ENCODE data around the gene WASF3.
A peak's percentile ranks its signal among the peaks of the same experiment; 100 is the strongest.

Gene WASF3

DNA sequence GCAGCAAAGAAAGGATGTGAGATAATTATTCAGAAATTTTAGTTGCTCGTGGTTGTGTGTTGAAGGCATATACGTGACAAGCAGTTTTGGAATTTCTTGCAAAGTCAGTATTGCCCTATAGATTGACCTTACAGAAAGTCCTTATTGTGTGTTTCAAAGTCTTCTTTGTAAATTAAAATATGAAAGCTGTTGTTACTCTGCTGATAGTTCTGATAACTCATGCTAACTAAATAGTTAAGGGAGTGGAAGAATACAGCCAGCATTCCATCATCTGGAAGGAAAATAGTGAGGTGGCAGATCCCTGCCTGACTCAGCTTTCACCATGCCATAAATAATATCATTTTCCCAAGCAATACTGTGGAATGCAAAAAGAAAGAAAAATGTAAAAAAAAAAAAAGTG is 27.2 kb downstream of the WASF3 start:
- DNase-seq = no peak
- intact Hi-C loops (cut with DNase I) = no loop called here

DNA sequence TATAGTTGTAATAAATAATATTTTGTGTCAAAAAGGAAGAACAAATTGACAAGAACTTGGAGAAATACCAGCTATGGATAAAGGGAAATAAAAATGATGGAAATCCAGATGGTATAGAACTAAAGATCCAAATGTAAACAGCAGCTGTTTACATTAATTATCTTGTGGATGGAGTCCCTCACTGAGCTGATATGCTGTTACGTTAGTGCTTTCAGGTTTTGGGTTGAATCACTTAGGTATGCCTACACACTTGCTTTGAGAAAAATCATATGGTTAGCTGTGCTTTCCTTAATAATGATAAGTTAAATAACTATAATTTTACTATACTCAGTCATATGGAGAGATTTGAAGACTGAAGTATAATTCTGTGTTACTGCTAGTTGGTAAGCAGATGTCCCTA is 27.7 kb downstream of the WASF3 start:
- intact Hi-C loops (cut with DNase I) = no loop called here
- DNase-seq = no peak

DNA sequence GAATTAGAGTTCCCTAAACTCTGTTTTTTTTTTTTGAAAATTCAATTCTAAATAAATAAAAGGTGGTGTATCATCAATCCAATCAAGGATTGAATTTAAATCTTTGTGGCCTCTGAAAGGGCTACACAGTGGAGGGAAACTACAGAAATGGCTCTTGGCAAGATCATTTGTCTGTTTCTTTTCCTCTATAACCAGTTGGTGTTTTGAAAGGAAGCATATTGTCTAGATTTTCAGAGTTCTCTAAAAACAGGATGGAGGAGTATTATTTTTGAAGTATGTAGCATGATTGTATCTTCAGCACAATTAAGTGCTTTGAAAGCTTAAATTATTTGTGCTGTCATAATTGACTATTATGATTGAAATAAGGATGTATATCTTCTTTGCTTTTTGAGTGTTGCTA is 29.8 kb downstream of the WASF3 start:
- no peak for DNase-seq
- intact Hi-C loops (cut with DNase I) = no loop called here

DNA sequence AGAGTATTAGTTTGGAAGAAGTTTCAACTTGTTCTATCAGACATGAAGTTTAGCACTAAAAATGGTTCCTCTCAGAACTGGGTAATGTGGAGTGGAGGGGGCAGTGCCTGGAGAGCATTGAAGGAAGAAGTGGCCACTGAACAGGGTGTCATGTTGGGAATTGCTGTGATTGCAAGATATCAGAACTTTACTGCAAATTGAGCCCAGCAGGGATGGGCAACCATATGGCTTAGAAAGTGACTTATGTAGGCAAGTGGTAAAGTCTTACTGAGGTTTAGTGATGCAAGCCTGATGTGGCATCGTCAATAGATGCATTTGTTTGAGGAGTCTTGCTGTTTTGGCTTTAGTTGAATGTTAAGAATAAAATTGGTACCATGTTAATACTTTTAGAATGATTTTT is 31.7 kb downstream of the WASF3 start:
- intact Hi-C loops (cut with DNase I) = no loop called here
- DNase-seq = no peak

DNA sequence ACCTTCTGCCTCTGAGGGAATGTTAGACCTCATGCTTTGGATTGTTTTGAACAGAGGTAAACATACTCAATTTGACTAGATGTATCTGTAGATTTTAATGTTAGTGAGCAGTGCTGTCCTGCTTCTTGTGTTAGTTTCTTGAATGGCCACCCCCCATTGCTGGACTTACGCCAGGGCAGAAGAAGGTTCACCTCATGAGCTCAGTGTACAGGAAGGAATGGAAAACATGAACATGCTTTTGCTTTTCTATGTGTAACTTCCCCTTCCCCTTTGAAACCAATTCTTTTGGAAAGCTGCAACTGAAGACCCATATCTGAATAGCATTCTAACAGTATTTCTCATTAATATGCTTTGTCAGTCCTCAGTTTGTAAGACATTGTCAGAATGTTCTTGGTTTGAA is 32.3 kb downstream of the WASF3 start:
- intact Hi-C loops (cut with DNase I) = no loop called here
- no peak for DNase-seq

DNA sequence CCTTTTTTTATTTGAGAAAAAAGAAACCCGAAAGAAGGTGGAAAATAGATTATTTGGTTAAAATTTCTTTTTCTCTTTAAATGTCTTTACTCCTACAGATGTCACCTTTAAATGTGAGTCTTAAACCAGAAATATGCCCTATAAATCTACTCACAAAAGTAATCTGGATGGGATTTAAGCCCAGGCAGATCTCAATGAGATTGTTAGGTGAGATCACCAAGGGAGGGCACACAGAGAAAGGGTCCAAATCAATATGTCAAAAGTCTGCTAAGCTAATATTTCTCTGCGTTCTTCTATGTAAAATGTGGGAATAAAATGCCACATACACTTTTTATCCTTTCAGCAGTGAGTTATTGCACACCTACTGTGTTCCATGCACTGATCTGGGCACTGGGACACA is 32.9 kb downstream of the WASF3 start:
- intact Hi-C loops (cut with DNase I) = no loop called here
- DNase-seq = no peak

DNA sequence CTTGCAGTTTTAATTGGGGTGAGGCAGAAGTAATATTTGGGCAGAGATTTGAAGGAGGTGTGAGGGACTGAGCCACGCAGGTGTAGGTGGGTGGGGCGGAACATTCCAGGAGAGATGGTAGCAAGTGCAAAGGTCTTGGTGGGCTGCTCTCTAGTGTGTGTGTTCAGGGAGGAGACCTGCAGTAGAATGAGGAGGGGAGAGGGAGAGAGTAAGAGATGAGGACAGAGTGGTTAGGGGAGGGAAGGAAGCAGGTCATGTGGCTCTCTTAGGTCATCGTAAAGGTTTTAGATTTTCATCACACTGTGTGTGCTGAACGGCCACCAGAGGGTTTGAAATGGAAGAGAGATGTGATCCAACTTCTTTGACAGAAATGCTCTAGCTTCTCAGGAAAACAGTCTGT is 33.5 kb downstream of the WASF3 start:
- intact Hi-C loops (cut with DNase I) = no loop called here
- no peak for DNase-seq

DNA sequence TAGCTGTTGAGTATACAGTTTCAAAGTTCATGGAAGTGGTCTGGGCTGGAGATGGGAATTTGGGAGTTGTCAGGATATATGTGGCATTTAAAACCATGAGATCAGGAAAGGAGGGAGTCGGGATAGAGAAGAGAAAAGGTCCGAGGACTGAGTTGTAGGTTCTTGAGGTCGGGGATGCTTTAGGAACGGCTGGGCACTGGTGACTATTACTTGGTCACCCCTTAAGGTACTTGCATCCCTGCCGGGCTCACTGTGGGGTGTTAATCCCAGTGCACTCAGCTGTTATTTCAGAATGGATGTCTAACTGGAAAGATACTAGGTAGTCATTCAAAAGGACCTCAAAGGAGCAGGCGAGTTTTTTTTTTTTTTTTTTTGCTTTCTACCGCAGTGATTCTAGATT is 34.2 kb downstream of the WASF3 start:
- DNase-seq = no peak
- intact Hi-C loops (cut with DNase I) = no loop called here

DNA sequence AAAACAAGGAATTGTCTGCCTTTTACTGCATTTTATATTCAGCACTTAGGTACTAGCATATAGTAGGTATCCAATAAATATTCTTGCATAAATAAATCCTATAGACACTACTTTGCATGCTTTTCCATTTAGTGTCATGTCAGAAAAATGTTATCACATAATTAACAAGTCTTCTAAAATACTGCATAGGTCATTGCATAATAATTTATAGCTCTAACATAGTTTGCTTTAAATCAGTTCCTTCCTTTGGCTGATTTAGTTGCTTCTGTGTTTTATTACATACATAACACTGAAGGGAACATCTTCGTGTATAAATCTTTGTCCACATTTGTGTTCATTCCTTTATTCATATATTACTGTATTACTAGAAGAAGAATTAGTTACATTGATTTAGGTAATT is 36.2 kb downstream of the WASF3 start:
- intact Hi-C loops (cut with DNase I) = no loop called here
- DNase-seq = no peak

DNA sequence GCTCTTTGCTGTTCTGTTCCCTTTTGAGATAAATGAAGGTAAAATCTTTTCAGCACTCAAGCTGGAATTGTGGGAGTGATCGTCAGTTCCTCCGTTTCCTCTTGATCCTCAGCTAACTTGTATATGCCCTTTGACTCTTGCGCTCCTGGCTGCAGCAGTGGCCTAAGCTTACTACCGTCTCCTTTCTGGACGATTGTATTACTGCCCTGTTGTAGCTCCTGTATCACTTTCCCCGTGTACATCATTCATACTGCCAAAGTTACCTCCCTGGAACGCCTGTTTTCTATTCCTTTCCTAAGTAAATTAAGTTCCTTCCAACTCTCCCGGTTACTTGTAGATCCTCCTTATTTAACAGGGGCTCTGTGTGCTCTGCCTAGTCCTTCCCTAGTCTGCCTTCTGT is 36.9 kb downstream of the WASF3 start:
- no peak for DNase-seq
- intact Hi-C loops (cut with DNase I) = no loop called here

DNA sequence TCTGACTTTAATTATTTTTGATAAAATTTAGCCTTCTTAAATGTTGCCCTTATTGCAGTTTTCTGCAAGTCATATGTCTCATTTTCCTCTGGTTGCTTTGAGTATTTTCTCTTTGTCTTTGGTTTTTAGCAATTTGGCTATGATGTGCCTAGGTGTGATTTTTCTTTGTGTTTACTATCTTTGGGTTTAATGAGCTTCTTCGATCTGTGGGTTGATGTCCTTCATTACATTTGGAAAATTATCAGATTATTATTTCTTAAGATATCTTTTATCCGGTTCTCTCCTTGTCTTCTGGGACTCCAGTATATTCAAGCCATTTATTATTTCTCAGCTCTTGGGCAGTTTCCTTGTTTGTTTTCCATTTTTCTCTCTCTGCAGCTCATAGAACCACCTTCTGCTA is 39.0 kb downstream of the WASF3 start:
- intact Hi-C loops (cut with DNase I) = no loop called here
- no peak for DNase-seq

DNA sequence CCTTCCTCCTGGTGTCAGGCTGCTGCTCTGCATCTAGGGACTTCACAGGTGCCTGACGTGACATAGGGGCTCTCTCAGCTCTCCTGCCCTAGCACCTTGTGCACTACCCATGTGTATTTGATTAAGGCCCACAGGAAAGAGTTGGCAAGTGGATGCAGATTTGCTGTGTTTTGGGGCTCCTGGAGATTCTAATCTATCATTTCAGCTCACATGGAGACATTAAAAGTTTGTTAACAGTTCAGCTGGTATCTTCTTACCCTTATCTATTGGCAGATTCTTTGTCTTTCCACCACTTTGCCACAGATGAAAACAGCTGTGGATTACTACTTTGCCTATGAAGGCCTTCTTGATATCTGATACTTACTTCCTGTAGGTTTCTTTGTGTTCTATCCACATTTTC is 41.9 kb downstream of the WASF3 start:
- DNase-seq = no peak

DNA sequence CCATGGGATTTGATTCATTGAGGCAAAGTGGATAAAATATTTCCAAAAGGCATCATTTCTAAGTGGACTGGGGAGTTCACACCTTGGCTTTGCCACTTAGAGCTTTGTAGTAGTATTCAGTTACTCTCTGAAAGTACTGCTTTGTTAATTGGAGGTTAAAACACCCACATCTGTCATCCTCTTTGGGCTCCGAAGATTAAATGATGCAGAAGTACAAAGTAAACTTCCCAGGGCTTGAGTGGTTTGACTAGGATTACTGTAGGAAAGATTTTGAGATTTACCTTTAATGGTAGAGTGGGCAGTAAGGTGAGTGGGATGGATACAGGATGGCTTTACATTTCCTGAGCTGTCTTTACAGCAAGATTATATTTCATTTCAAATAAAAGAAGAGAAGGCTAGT is 42.4 kb downstream of the WASF3 start:
- intact Hi-C loops (cut with DNase I) = no loop called here
- DNase-seq = no peak

More for the DNA sequence above, 41.9 kb downstream of the WASF3 start:
- intact Hi-C loops (cut with DNase I) = no loop called here

DNA sequence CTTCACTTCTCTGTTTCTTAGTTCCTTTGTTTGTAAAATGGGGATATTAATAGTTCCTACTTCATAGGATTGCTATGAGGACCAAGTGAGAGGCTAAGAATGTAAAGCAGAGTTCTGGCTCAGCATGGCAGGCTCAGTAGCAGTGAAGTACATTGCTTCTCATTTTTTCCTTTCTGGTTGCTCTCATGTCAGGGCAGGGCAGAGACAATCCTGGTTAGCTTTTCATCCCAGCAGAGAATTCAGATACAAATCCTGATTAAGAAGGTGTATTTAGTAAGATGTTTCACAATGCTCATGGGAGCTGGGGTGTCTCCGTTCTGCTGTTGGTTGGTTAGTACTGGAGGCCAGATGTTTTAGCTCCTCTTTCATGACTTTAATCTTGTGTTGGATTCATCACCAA is 42.9 kb downstream of the WASF3 start:
- no peak for DNase-seq
- intact Hi-C loops (cut with DNase I) = no loop called here

DNA sequence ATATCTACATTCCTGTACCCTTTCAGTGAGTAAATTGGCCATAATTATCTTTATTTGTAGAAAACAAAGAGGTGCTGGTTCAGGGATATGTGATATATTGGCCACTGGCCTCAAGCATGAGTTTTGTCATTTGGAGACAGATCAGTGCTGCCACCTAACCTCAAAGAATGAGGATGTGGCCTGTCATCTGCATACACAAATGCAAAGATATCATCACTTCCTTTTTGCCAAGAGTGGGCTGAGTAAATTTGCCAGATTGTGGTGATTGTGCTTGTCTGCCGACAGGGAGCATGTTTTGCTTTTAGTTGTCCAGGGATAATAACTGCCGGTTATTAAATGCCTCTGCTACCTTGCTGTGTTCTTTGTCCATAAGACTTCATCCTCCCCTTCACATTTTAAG is 44.2 kb downstream of the WASF3 start:
- intact Hi-C loops (cut with DNase I) = no loop called here
- no peak for DNase-seq

DNA sequence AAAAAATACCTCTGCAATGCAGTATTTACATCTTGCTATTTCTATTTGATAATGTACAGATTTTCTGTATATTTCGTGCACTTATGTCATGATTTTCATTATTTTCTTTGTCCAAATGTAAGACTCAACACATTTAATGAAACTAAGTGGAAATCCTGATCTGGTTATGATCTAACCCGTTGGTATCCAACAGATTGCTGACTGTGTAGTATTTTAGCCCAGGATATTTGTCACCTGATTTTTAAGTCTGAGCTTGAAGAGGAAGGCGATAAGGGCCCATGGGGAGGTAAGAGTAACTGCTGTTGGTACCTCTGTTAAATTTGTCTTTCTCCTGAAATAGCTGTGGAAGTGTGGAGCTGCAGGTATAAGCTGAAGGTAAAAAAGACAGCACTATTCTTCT is 45.3 kb downstream of the WASF3 start:
- intact Hi-C loops (cut with DNase I) = no loop called here
- DNase-seq = no peak

DNA sequence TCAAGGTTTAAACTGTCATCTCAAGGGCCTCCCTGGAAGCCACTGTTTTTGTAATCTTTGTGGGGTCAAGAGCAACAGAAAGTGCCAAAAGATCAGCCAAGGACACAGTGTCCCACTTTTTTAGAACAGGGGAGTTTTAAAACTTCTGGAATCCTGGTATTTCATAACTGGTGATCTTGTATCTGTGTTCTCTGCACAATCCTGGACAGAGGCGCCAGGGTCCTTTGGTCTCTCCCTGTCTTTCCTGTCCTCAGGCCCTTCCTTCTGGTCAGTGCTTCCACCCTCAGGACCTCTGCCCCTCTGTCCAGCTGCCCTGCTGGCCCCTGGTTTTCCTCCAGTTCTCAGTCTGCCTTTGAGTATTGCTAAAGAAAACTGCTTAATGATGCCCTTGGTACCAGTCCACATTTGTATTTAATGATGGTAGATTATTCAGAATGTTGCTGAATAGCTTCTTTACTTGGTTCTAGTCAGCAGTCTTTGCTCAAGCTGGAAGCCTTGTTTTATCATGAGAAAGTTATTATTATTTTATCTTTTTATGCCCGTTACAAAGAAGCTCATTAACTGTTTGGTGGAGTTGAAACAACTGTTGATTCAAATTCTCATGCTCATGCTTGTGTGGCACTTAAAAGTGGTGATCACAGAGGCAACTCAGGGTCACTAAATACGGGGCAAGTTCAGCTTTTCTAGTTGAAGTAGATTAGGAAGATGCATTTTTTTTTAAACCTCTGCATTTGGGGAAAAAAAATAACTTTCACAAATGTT is 47.5 kb downstream of the WASF3 start:
- intact Hi-C loops (cut with DNase I) = loop anchor here (5.0 kb wide), 1 partner anchor 48 kb away; the partner anchor contains the start of gene WASF3
- DNase-seq = peak in 4 of 10 donors; percentile 14 to 87 (median 52)

DNA sequence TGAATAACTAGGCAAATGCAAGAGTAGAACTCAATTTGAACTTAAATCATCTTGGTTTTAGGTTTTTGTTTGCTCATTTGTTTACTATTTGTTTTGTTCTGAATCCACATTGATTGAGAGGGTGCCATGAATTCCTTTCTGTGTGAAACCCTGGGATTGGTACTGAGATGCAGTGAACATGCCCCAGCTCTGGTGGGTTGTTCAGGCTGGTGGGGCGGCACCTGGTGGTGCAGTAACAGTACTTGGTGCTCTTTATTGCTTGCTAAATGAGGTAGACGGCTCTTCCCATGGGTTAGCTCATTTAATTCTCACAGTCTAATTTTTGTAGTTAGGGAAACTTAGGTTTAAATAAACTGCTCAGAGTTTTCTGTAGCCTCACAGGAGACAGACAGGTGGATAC is 48.4 kb downstream of the WASF3 start:
- DNase-seq = peak in 1 of 10 donors; percentile 11
- intact Hi-C loops (cut with DNase I) = loop anchor here (5.0 kb wide), 1 partner anchor 49 kb away; the partner anchor contains the start of gene WASF3

DNA sequence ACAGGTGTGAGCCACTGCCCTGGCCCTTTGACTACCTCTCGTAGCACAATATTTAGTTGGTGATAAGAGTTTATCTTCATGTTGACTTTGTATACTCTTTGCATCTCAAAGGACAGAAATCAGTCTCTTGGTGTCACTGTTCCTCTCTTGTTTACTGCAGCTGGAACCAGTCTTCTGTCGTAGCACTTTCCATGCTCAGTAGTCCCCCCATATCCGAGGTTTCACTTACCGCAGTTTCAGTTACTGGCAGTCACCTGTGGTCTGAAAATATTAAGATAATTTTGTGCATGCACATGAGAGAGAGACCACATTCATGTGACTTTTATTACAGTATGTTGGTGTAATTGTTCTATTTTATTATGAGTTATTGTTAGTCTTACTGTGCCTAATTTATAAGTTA is 49.1 kb downstream of the WASF3 start:
- DNase-seq = no peak
- intact Hi-C loops (cut with DNase I) = loop anchor here (5.0 kb wide), 1 partner anchor 49 kb away; the partner anchor contains the start of gene WASF3

DNA sequence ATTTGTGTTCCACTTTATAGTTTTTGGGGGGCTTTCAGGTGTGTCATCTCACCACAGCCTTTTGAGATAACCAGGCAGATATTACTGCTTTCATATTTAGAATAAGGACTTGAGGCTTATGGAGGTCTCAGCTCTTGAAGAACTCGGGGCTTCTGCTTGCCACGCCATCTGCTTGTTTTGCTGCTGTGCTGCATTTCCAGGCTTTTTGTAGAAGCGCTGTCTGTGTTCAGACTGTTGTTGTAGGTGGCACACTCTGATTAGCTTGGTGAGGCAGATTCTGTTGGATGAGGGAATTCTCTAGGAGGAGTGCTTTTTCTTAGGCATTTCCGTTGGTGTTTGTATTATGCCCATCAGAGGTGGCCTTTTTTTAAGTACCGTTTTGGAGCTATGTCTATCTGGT is 57.2 kb downstream of the WASF3 start:
- DNase-seq = peak in 2 of 10 donors; percentile 22 to 80
- intact Hi-C loops (cut with DNase I) = no loop called here

DNA sequence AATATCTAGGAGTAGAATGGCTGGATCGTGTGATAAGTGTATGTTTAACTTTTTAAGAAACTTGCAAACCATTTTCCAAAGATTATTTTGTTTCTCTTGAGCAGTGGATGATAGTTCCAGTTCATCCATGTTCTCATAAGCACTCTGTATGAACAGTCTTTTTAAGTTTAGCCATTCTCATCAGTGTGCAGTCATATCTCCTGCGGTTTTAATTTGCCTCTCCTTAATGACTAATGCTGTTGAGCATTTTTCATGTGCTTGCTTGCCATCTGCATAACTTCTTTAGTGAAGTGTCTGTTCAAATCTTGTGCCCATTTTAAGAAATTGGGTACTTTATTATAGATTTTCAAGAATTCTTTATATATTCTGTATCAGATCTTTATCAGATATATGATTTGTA is 58.6 kb downstream of the WASF3 start:
- DNase-seq = no peak
- intact Hi-C loops (cut with DNase I) = no loop called here

DNA sequence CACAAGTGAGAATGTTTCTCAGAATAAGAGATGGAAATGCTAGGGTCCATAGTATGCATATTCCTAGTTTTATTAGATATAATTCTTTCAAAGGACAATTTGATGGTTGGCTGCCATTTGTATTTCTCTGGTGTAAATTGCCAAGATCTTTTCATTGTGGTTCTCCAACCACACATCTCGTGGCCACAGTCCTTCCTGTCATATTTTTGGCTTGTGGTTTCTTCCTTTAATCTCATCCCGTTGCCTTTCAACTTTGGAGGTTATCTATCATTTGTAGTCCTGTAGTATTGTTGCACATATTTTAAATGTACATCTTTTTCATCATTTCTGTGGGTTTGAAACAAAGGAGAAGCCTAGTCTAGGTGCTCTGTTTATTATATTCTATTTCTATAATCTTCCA is 61.2 kb downstream of the WASF3 start:
- no peak for DNase-seq
- intact Hi-C loops (cut with DNase I) = no loop called here

DNA sequence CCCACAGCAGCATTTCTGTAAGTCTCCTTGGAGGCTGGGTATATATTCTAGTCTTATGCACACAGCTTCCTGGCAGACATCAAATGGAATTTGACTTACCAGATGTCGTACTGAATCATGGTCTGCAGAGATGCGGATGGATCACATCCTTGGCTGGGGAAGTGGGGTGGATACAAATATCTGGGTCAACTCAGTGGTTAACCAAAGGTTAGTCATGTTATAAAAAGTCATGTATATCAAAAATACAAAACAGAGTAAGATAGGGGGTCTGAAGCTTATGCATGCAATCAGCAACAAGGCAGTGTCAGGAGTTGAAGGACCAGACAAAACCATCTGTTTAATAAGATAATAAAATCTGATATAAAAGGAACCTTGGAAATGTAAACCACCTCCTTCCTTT is 61.9 kb downstream of the WASF3 start:
- intact Hi-C loops (cut with DNase I) = no loop called here

More for the DNA sequence above, 61.9 kb downstream of the WASF3 start:
- no peak for DNase-seq
